CD8-positive, alpha-beta memory T cell (primary cell): ENCODE results near the gene BRD9. TPM values are rescaled to one million over a fixed set of nuclear protein-coding genes. Genes with fewer than 3 reads are reported as not detected.

ENCODE experiments used
- CTCF ChIA-PET: fragments of 350-600 bp; sonication (Branson Sonifier 250); formaldehyde crosslinking; loops from one replicate; lab custom pipeline; 2021; ENCODE audit warnings: antibody characterized with exemption; lab: Charles Lee
- POLR2A ChIA-PET: fragments of 350-600 bp; sonication (Branson Sonifier 250); formaldehyde crosslinking; loops from one replicate; lab custom pipeline; 2021; ENCODE audit warnings: antibody characterized with exemption; lab: Charles Lee
- DNase-seq, 5 donors: peaks; one replicate each; pipeline versions ENCODE4 v3.0.0 to v3.0.0-alpha.2; 2020 to 2022; ENCODE audit warnings: mixed read lengths in 1 of 5
- H3K27ac ChIP-seq: one replicate; pipeline ENCODE4 v1.7.0; 2013; ENCODE audit warnings: low read depth, mild to moderate bottlenecking, low read length, moderate library complexity
- H3K27me3 ChIP-seq: 2 replicates; pipeline ENCODE4 v1.7.0; 2013; ENCODE audit warnings: low read length, mild to moderate bottlenecking; ENCODE audit not compliant: insufficient read depth, poor library complexity, severe bottlenecking
- H3K36me3 ChIP-seq: 2 replicates; pipeline ENCODE4 v1.7.0; 2013; ENCODE audit warnings: mild to moderate bottlenecking, low read length, moderate library complexity; ENCODE audit not compliant: insufficient read depth
- H3K4me1 ChIP-seq: 2 replicates; pipeline ENCODE4 v1.7.0; 2013; ENCODE audit warnings: mild to moderate bottlenecking, low read length, moderate library complexity; ENCODE audit not compliant: insufficient read depth
- H3K4me3 ChIP-seq: 2 replicates; pipeline ENCODE4 v1.7.0; 2013; ENCODE audit warnings: mild to moderate bottlenecking, low read length
- H3K9me3 ChIP-seq: 2 replicates; pipeline ENCODE4 v1.7.0; 2013; ENCODE audit warnings: mild to moderate bottlenecking, low read length
- H3K27ac Mint-ChIP-seq, 8 donors: one replicate each; pipeline ENCODE4 v1.8.0; 2020 to 2021; ENCODE audit warnings: mixed read lengths in 8 of 8, mild to moderate bottlenecking in 6 of 8, inconsistent platforms in 3 of 8, moderate library complexity in 3 of 8
- H3K27me3 Mint-ChIP-seq, 2 donors: one replicate each; pipeline ENCODE4 v1.8.0; 2020 to 2021; ENCODE audit warnings: mixed read lengths in 2 of 2, mild to moderate bottlenecking in 1 of 2, moderate library complexity in 1 of 2
- H3K36me3 Mint-ChIP-seq, 3 donors: one replicate each; pipeline ENCODE4 v1.8.0; 2020 to 2021; ENCODE audit warnings: mixed read lengths in 3 of 3, inconsistent platforms in 1 of 3, mild to moderate bottlenecking in 1 of 3
- H3K4me1 Mint-ChIP-seq, 3 donors: one replicate each; pipeline ENCODE4 v1.8.0; 2020 to 2021; ENCODE audit warnings: mixed read lengths in 3 of 3, inconsistent platforms in 1 of 3, mild to moderate bottlenecking in 1 of 3
- H3K4me3 Mint-ChIP-seq, 7 donors: one replicate each; pipeline ENCODE4 v1.8.0; 2020 to 2021; ENCODE audit warnings: mixed read lengths in 7 of 7, mild to moderate bottlenecking in 6 of 7, moderate library complexity in 4 of 7, inconsistent platforms in 2 of 7
- H3K9me3 Mint-ChIP-seq, 5 donors: one replicate each; pipeline ENCODE4 v1.8.0; 2020 to 2022; ENCODE audit warnings: mixed read lengths in 5 of 5, mild to moderate bottlenecking in 3 of 5, moderate library complexity in 2 of 5, inconsistent platforms in 1 of 5
- polyA plus RNA-seq: library from polyadenylated mRNA; unstranded; fragments of 300-500 nt; fragmentation: Illumina TruSeq; gene quantifications from one replicate; pipeline ENCODE4 v1.2.3, GENCODE V29; 2021
- total RNA-seq, 2 experiments: library from RNA; stranded (reverse); gene quantifications; one replicate each; pipeline ENCODE4 v1.2.3, GENCODE V29; 2021

Gene BRD9
- total and polyA plus RNA-seq, 3 experiments from 2014 or later: 18.9 to 53.8 (median 52.6) TPM

- no peak overlapping the region for H3K4me3 ChIP-seq
- POLR2A ChIA-PET: no interaction called here
- Mint-ChIP-seq H3K36me3 (peaks cover 18 to 80% (median 20%) of the 10 kb centered on the region in 3 donors), H3K9me3 (peaks cover 3 to 10% (median 4%) of the 10 kb centered on the region in 5 donors), H3K4me3 (peak overlapping the region in 1 of 7 donors; percentile 32), H3K4me1 (peaks cover 21 to 28% (median 25%) of the 10 kb centered on the region in 3 donors), H3K27ac (peak overlapping the region in 1 of 8 donors; percentile 87), H3K27me3 (peaks cover 0 to 2% of the 10 kb centered on the region in 2 donors)
- no peaks in the 10 kb centered on the region for H3K9me3 ChIP-seq
- peaks cover 55% of the 10 kb centered on the region for H3K36me3 ChIP-seq
- H3K27ac ChIP-seq: no peak overlapping the region
- CTCF ChIA-PET: no interaction called here
- no peak for DNase-seq
- no peaks in the 10 kb centered on the region for H3K27me3 ChIP-seq
- no peaks in the 10 kb centered on the region for H3K4me1 ChIP-seq
Observed at GRCh38 chr5:878125-878524, 14.5 kb downstream of the BRD9 start.

GRCh38 chr5:876398-877365 is 15.9 kb downstream of the BRD9 start:
- Histone ChIP-seq H3K27ac (no peak overlapping the region), H3K4me3 (no peak overlapping the region), H3K9me3 (no peaks in the 10 kb centered on the region), H3K36me3 (peaks cover 54% of the 10 kb centered on the region), H3K27me3 (no peaks in the 10 kb centered on the region), H3K4me1 (no peaks in the 10 kb centered on the region)
- no peak overlapping the region for H3K27ac Mint-ChIP-seq
- H3K9me3 Mint-ChIP-seq: no peaks in the 10 kb centered on the region
- no peak for DNase-seq
- H3K36me3 Mint-ChIP-seq: peaks cover 6 to 78% (median 9%) of the 10 kb centered on the region in 3 donors
- H3K4me3 Mint-ChIP-seq: no peak overlapping the region
- no peaks in the 10 kb centered on the region for H3K27me3 Mint-ChIP-seq
- POLR2A ChIA-PET: no interaction called here
- H3K4me1 Mint-ChIP-seq: peaks cover 7 to 14% (median 11%) of the 10 kb centered on the region in 3 donors
- CTCF ChIA-PET: interaction anchor here (1.4 kb wide), 1 partner anchor 8 kb away, joined by 3 read pairs; no protein-coding TSS in a partner anchor

DNA sequence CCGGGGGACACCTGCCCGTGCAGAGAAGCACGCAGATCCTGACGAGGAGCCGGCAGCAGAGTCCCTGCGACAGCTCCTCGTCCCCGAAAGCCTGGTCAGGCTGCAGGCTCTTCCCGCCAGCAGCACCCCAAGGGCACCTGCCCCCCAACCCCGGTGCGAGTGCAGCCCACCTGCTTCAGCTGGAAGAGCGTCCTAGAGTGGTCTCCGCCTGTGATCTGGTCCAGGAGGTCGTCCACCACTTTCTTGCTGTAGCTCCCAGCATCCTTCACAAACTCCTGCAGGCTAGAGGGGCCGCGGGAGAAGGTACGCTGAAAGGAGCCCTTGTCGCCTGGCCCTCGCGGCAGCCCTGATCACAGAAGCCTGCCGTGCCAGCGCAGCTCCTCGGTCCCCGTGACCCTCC is 16.7 kb downstream of the BRD9 start:
- Histone ChIP-seq H3K4me3 (no peak overlapping the region), H3K27me3 (no peaks in the 10 kb centered on the region), H3K36me3 (peaks cover 52% of the 10 kb centered on the region), H3K9me3 (no peaks in the 10 kb centered on the region), H3K27ac (no peak overlapping the region), H3K4me1 (no peaks in the 10 kb centered on the region)
- DNase-seq: no peak
- ChIA-PET POLR2A (no interaction called here), CTCF (interaction anchor here (1.4 kb wide), 1 partner anchor 9 kb away, joined by 3 read pairs; no protein-coding TSS in a partner anchor)
- Mint-ChIP-seq H3K4me1 (peaks cover 0 to 9% (median 9%) of the 10 kb centered on the region in 3 donors), H3K9me3 (no peaks in the 10 kb centered on the region), H3K4me3 (no peak overlapping the region), H3K27me3 (no peaks in the 10 kb centered on the region), H3K27ac (no peak overlapping the region), H3K36me3 (peaks cover 4 to 78% (median 11%) of the 10 kb centered on the region in 3 donors)

DNA sequence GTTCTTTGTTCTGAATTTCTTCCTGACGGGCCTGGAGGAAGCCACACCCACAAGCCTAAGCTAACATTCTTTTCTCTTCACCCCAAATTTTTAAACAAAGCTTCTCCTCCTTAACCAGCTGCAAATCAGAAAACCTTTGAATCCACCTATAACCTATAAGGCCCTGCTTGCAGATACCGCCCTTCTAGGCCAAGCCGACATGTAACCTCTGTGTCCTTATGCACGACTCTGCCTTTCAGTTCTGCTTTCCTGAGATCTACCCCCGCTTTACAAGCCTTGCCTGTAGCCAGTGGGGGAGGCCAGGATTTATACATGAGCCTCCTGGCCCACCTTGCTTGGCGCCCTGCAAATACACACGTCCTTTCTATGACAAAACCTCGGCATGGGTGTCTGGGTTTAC is 19.3 kb downstream of the BRD9 start:
- Mint-ChIP-seq H3K4me1 (peaks cover 0 to 9% (median 9%) of the 10 kb centered on the region in 3 donors), H3K4me3 (no peak overlapping the region), H3K27me3 (no peaks in the 10 kb centered on the region), H3K27ac (peak overlapping the region in 3 of 8 donors; percentile 39 to 92 (median 51)), H3K9me3 (no peaks in the 10 kb centered on the region), H3K36me3 (peaks cover 10 to 97% (median 25%) of the 10 kb centered on the region in 3 donors)
- Histone ChIP-seq H3K27me3 (no peaks in the 10 kb centered on the region), H3K4me1 (no peaks in the 10 kb centered on the region), H3K9me3 (no peaks in the 10 kb centered on the region), H3K4me3 (no peak overlapping the region), H3K36me3 (peaks cover 75% of the 10 kb centered on the region), H3K27ac (no peak overlapping the region)
- POLR2A ChIA-PET: no interaction called here
- no peak for DNase-seq
- CTCF ChIA-PET: no interaction called here

DNA sequence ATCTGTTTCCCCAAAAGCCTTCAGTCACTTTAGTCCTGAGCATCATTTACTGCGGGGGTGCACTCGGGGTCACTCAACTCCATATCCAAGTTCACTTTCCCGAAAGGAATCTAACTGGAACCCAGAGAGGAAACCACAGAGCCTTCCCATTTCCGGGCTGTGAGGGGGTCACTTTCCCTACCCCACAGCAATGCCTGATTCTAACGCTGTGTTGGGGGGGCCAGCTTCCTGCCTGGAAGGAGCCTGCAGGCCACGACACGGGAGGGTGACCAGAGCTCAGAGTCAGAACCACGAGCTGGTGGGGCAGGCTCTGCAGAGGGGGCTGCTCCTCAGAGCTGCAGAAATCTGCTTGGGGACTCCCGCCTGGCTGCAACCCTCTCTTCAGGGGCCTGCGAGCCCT is 20.3 kb downstream of the BRD9 start:
- H3K9me3 ChIP-seq: no peaks in the 10 kb centered on the region
- Mint-ChIP-seq H3K36me3 (peaks cover 6 to 97% (median 30%) of the 10 kb centered on the region in 3 donors), H3K4me1 (peaks cover 0 to 16% (median 9%) of the 10 kb centered on the region in 3 donors), H3K27me3 (no peaks in the 10 kb centered on the region), H3K9me3 (no peaks in the 10 kb centered on the region), H3K27ac (no peak overlapping the region), H3K4me3 (no peak overlapping the region)
- no peak for DNase-seq
- no peaks in the 10 kb centered on the region for H3K4me1 ChIP-seq
- peaks cover 74% of the 10 kb centered on the region for H3K36me3 ChIP-seq
- POLR2A ChIA-PET: no interaction called here
- no peak overlapping the region for H3K27ac ChIP-seq
- CTCF ChIA-PET: no interaction called here
- no peaks in the 10 kb centered on the region for H3K27me3 ChIP-seq
- H3K4me3 ChIP-seq: no peak overlapping the region

- Mint-ChIP-seq H3K36me3 (peaks cover 6 to 97% (median 30%) of the 10 kb centered on the region in 3 donors), H3K27ac (no peak overlapping the region), H3K4me3 (no peak overlapping the region), H3K27me3 (no peaks in the 10 kb centered on the region), H3K9me3 (no peaks in the 10 kb centered on the region), H3K4me1 (peaks cover 0 to 16% (median 9%) of the 10 kb centered on the region in 3 donors)
- no peak for DNase-seq
- no peak overlapping the region for H3K4me3 ChIP-seq
- no peak overlapping the region for H3K27ac ChIP-seq
- H3K36me3 ChIP-seq: peaks cover 70% of the 10 kb centered on the region
- no peaks in the 10 kb centered on the region for H3K9me3 ChIP-seq
- ChIA-PET CTCF (no interaction called here), POLR2A (no interaction called here)
- H3K4me1 ChIP-seq: no peaks in the 10 kb centered on the region
- no peaks in the 10 kb centered on the region for H3K27me3 ChIP-seq
Observed at GRCh38 chr5:871596-872298, 20.9 kb downstream of the BRD9 start.

- POLR2A ChIA-PET: no interaction called here
- H3K4me3 Mint-ChIP-seq: no peak overlapping the region
- Histone ChIP-seq H3K36me3 (peaks cover 65% of the 10 kb centered on the region), H3K4me3 (no peak overlapping the region), H3K27me3 (no peaks in the 10 kb centered on the region), H3K9me3 (no peaks in the 10 kb centered on the region), H3K27ac (no peak overlapping the region), H3K4me1 (no peaks in the 10 kb centered on the region)
- H3K27ac Mint-ChIP-seq: peak overlapping the region in 1 of 8 donors; percentile 54
- H3K27me3 Mint-ChIP-seq: no peaks in the 10 kb centered on the region
- H3K36me3 Mint-ChIP-seq: peaks cover 10 to 97% (median 35%) of the 10 kb centered on the region in 3 donors
- H3K9me3 Mint-ChIP-seq: no peaks in the 10 kb centered on the region
- H3K4me1 Mint-ChIP-seq: peaks cover 0 to 16% (median 9%) of the 10 kb centered on the region in 3 donors
- CTCF ChIA-PET: no interaction called here
- DNase-seq: no peak
Observed at GRCh38 chr5:870956-871355, 21.6 kb downstream of the BRD9 start.
